ENCODE data around the gene HIVEP3.

The HIVEP3 gene

GRCh38 chr1:41510531-41511238 is 408.0 kb downstream of the HIVEP3 start:
- no peak overlapping the region for H3K27ac ChIP-seq (ENCODE audit: low read depth, low read length)
- no peak overlapping the region for H2BK5ac ChIP-seq (ENCODE audit: low read length)
- no peak for DNase-seq
- H3K36me3 ChIP-seq (ENCODE audit: control insufficient read depth, insufficient read depth, low read length): no peaks in the 10 kb centered on the region
- H3K18ac ChIP-seq (ENCODE audit: low read length): no peak overlapping the region
- H3K79me1 ChIP-seq (ENCODE audit: low read length): no peaks in the 10 kb centered on the region
- no peak overlapping the region for H4K8ac ChIP-seq (ENCODE audit: low read depth, low read length)
- no peak overlapping the region for H2BK15ac ChIP-seq (replicated peaks; ENCODE audit: low read depth)
- H3K4me3 ChIP-seq (ENCODE audit: low read length): no peak overlapping the region
- no peaks in the 10 kb centered on the region for H3K27me3 ChIP-seq (ENCODE audit: insufficient read depth, low read length, poor library complexity)
- H3K4ac ChIP-seq (ENCODE audit: low read depth, low read length): no peak overlapping the region
- no CpG with 5 or more reads among the region's 41 CpGs for WGBS (ENCODE audit: extremely low coverage, insufficient coverage, low lambda C conversion rate)
- H2BK120ac ChIP-seq (ENCODE audit: low read depth, low read length): no peak overlapping the region
- H4K5ac ChIP-seq (ENCODE audit: low read length): no peak overlapping the region
- no peak overlapping the region for H3K9ac ChIP-seq (ENCODE audit: low read length)
- H3K79me2 ChIP-seq (ENCODE audit: control insufficient read depth, insufficient read depth, low read length): no peaks in the 10 kb centered on the region
- H3K56ac ChIP-seq (ENCODE audit: low read length): no peak overlapping the region
- H2AK5ac ChIP-seq (ENCODE audit: low read length): no peak overlapping the region
- no peak overlapping the region for H3K4me2 ChIP-seq (ENCODE audit: low read length)
- H3K4me1 ChIP-seq (ENCODE audit: control insufficient read depth, low read depth, low read length): peaks cover 1% of the 10 kb centered on the region
- no peak overlapping the region for H3K23ac ChIP-seq (ENCODE audit: low read length)

DNA sequence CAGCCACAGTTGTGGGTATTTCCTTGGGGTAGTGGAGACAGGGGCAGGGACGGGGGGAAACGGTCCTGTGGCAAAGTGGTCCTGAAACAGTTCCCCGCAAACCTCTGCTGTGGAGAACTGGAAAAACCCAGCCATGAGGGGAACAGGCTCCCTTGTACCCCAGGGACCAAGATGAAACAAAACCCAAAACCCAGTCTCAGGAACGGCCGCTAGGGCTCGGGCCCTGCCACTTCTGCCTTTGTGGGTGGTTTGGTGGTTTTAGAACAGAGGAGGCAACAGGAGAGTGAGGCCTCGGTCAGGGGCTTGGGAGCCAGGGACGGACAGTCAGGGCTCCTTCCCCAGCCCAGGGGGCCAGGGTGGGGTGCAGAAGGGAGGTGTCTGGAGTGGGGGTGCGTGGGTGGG is 409.5 kb downstream of the HIVEP3 start:
- Histone ChIP-seq H2BK120ac (ENCODE audit: low read depth, low read length) (no peak overlapping the region), H3K9ac (ENCODE audit: low read length) (no peak overlapping the region), H3K56ac (ENCODE audit: low read length) (peak overlapping the region; percentile 19), H4K5ac (ENCODE audit: low read length) (no peak overlapping the region), H3K79me2 (ENCODE audit: control insufficient read depth, insufficient read depth, low read length) (no peaks in the 10 kb centered on the region), H3K23ac (ENCODE audit: low read length) (no peak overlapping the region), H3K4ac (ENCODE audit: low read depth, low read length) (no peak overlapping the region), H3K36me3 (ENCODE audit: control insufficient read depth, insufficient read depth, low read length) (no peaks in the 10 kb centered on the region), H4K8ac (ENCODE audit: low read depth, low read length) (no peak overlapping the region), H3K18ac (ENCODE audit: low read length) (no peak overlapping the region), H3K4me3 (ENCODE audit: low read length) (no peak overlapping the region), H3K27me3 (ENCODE audit: insufficient read depth, low read length, poor library complexity) (no peaks in the 10 kb centered on the region), H3K27ac (ENCODE audit: low read depth, low read length) (no peak overlapping the region), H3K79me1 (ENCODE audit: low read length) (no peaks in the 10 kb centered on the region), H2AK5ac (ENCODE audit: low read length) (no peak overlapping the region), H2BK5ac (ENCODE audit: low read length) (no peak overlapping the region), H2BK15ac (replicated peaks; ENCODE audit: low read depth) (no peak overlapping the region), H3K4me1 (ENCODE audit: control insufficient read depth, low read depth, low read length) (no peaks in the 10 kb centered on the region), H3K4me2 (ENCODE audit: low read length) (no peak overlapping the region)
- WGBS (ENCODE audit: extremely low coverage, insufficient coverage, low lambda C conversion rate): no CpG with 5 or more reads among the region's 9 CpGs
- DNase-seq: no peak

DNA sequence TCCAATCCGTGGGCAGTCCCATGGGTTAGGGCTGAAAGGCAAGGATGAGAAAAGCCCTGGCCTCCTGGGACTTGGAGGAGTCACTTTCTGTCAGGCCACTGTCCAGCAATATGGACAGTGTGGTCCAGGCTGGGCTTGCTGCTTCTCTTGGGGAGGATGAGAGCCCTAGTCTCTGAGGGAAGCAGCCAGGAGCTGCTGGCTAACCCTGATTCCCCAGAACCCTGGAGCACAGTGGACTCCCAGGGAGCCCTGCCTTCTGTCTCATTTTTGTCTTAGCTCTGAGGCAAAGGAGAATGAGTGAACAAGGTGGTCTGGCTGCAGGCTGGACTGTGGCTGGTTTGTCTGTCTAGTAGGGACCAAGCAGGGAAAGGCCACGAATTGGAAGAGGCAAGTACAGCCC is 410.4 kb downstream of the HIVEP3 start:
- Histone ChIP-seq H3K56ac (ENCODE audit: low read length) (no peak overlapping the region), H3K4ac (ENCODE audit: low read depth, low read length) (no peak overlapping the region), H3K4me3 (ENCODE audit: low read length) (no peak overlapping the region), H2BK5ac (ENCODE audit: low read length) (no peak overlapping the region), H3K9ac (ENCODE audit: low read length) (no peak overlapping the region), H3K27me3 (ENCODE audit: insufficient read depth, low read length, poor library complexity) (no peaks in the 10 kb centered on the region), H2BK15ac (replicated peaks; ENCODE audit: low read depth) (no peak overlapping the region), H3K18ac (ENCODE audit: low read length) (no peak overlapping the region), H3K36me3 (ENCODE audit: control insufficient read depth, insufficient read depth, low read length) (no peaks in the 10 kb centered on the region), H3K27ac (ENCODE audit: low read depth, low read length) (no peak overlapping the region), H3K4me1 (ENCODE audit: control insufficient read depth, low read depth, low read length) (no peaks in the 10 kb centered on the region), H3K4me2 (ENCODE audit: low read length) (no peak overlapping the region), H2AK5ac (ENCODE audit: low read length) (no peak overlapping the region), H4K5ac (ENCODE audit: low read length) (no peak overlapping the region), H3K79me1 (ENCODE audit: low read length) (no peaks in the 10 kb centered on the region), H4K8ac (ENCODE audit: low read depth, low read length) (no peak overlapping the region), H3K23ac (ENCODE audit: low read length) (no peak overlapping the region), H2BK120ac (ENCODE audit: low read depth, low read length) (no peak overlapping the region), H3K79me2 (ENCODE audit: control insufficient read depth, insufficient read depth, low read length) (no peaks in the 10 kb centered on the region)
- no CpG with 5 or more reads among the region's 2 CpGs for WGBS (ENCODE audit: extremely low coverage, insufficient coverage, low lambda C conversion rate)
- no peak for DNase-seq

GRCh38 chr1:41507836-41508235 is 410.9 kb downstream of the HIVEP3 start:
- Histone ChIP-seq H4K8ac (ENCODE audit: low read depth, low read length) (no peak overlapping the region), H3K4me1 (ENCODE audit: control insufficient read depth, low read depth, low read length) (no peaks in the 10 kb centered on the region), H3K23ac (ENCODE audit: low read length) (no peak overlapping the region), H4K5ac (ENCODE audit: low read length) (no peak overlapping the region), H3K27me3 (ENCODE audit: insufficient read depth, low read length, poor library complexity) (no peaks in the 10 kb centered on the region), H3K27ac (ENCODE audit: low read depth, low read length) (no peak overlapping the region), H2BK5ac (ENCODE audit: low read length) (no peak overlapping the region), H3K18ac (ENCODE audit: low read length) (no peak overlapping the region), H2BK120ac (ENCODE audit: low read depth, low read length) (no peak overlapping the region), H2AK5ac (ENCODE audit: low read length) (no peak overlapping the region), H3K4me2 (ENCODE audit: low read length) (no peak overlapping the region), H3K36me3 (ENCODE audit: control insufficient read depth, insufficient read depth, low read length) (no peaks in the 10 kb centered on the region), H3K79me2 (ENCODE audit: control insufficient read depth, insufficient read depth, low read length) (no peaks in the 10 kb centered on the region), H3K4me3 (ENCODE audit: low read length) (no peak overlapping the region), H3K9ac (ENCODE audit: low read length) (no peak overlapping the region), H3K79me1 (ENCODE audit: low read length) (no peaks in the 10 kb centered on the region), H2BK15ac (replicated peaks; ENCODE audit: low read depth) (no peak overlapping the region), H3K4ac (ENCODE audit: low read depth, low read length) (no peak overlapping the region), H3K56ac (ENCODE audit: low read length) (no peak overlapping the region)
- WGBS (ENCODE audit: extremely low coverage, insufficient coverage, low lambda C conversion rate): no CpG with 5 or more reads among the region's 6 CpGs
- DNase-seq: no peak

- Histone ChIP-seq H2BK5ac (ENCODE audit: low read length) (no peak overlapping the region), H3K27me3 (ENCODE audit: insufficient read depth, low read length, poor library complexity) (no peaks in the 10 kb centered on the region), H3K4me3 (ENCODE audit: low read length) (no peak overlapping the region), H3K9ac (ENCODE audit: low read length) (no peak overlapping the region), H2BK120ac (ENCODE audit: low read depth, low read length) (no peak overlapping the region), H4K5ac (ENCODE audit: low read length) (no peak overlapping the region), H3K18ac (ENCODE audit: low read length) (no peak overlapping the region), H3K23ac (ENCODE audit: low read length) (no peak overlapping the region), H2BK15ac (replicated peaks; ENCODE audit: low read depth) (no peak overlapping the region), H3K4ac (ENCODE audit: low read depth, low read length) (no peak overlapping the region), H3K27ac (ENCODE audit: low read depth, low read length) (no peak overlapping the region), H3K79me1 (ENCODE audit: low read length) (no peaks in the 10 kb centered on the region), H3K36me3 (ENCODE audit: control insufficient read depth, insufficient read depth, low read length) (no peaks in the 10 kb centered on the region), H3K56ac (ENCODE audit: low read length) (peak overlapping the region; percentile 45), H3K4me2 (ENCODE audit: low read length) (no peak overlapping the region), H4K8ac (ENCODE audit: low read depth, low read length) (no peak overlapping the region), H3K79me2 (ENCODE audit: control insufficient read depth, insufficient read depth, low read length) (no peaks in the 10 kb centered on the region), H3K4me1 (ENCODE audit: control insufficient read depth, low read depth, low read length) (no peaks in the 10 kb centered on the region), H2AK5ac (ENCODE audit: low read length) (no peak overlapping the region)
- DNase-seq: no peak
- WGBS (ENCODE audit: extremely low coverage, insufficient coverage, low lambda C conversion rate): no CpG with 5 or more reads among the region's 13 CpGs
These were observed 411.5 kb downstream of the HIVEP3 start for GRCh38 chr1:41507110-41507720.
